NCI-H2081 treated with DMSO at 0.1 percent for 48 hours (cell line): ENCODE data around the gene APBA1.

Experiments
- DNase-seq: peaks from one replicate; lab custom pipeline; 2025; lab: John Stamatoyannopoulos, UW

Gene APBA1

GRCh38 chr9:69526699-69527098, 145.5 kb downstream of the APBA1 start:
- no peak for DNase-seq

- no peak for DNase-seq
These were observed 152.5 kb downstream of the APBA1 start for GRCh38 chr9:69519470-69520240.

- no peak for DNase-seq
These were observed 155.5 kb downstream of the APBA1 start for GRCh38 chr9:69516353-69517322.

GRCh38 chr9:69515810-69516209, 156.4 kb downstream of the APBA1 start:
- DNase-seq, result no peak

GRCh38 chr9:69513141-69513820, 158.9 kb downstream of the APBA1 start:
- DNase-seq, result no peak

GRCh38 chr9:69504058-69504457, 168.1 kb downstream of the APBA1 start:
- DNase-seq, result no peak

- DNase-seq, result no peak
These were observed 169.4 kb downstream of the APBA1 start for GRCh38 chr9:69502671-69503301.

GRCh38 chr9:69500896-69501295, 171.3 kb downstream of the APBA1 start:
- DNase-seq, result no peak

- no peak for DNase-seq
These were observed 172.2 kb downstream of the APBA1 start for GRCh38 chr9:69499959-69500358.

GRCh38 chr9:69499407-69499806, 172.8 kb downstream of the APBA1 start:
- no peak for DNase-seq

GRCh38 chr9:69498470-69498869, 173.7 kb downstream of the APBA1 start:
- no peak for DNase-seq

GRCh38 chr9:69497816-69498215, 174.4 kb downstream of the APBA1 start:
- DNase-seq, result no peak

- no peak for DNase-seq
These were observed 175.2 kb downstream of the APBA1 start for GRCh38 chr9:69496846-69497450.

- DNase-seq, result no peak
These were observed 176.9 kb downstream of the APBA1 start for GRCh38 chr9:69495296-69495695.

- DNase-seq, result no peak
These were observed 177.4 kb downstream of the APBA1 start for GRCh38 chr9:69494763-69495162.

- DNase-seq, result no peak
These were observed 178.0 kb downstream of the APBA1 start for GRCh38 chr9:69494208-69494607.

GRCh38 chr9:69486498-69486897, 185.7 kb downstream of the APBA1 start:
- DNase-seq, result no peak

- no peak for DNase-seq
These were observed 186.7 kb downstream of the APBA1 start for GRCh38 chr9:69485466-69485865.

- DNase-seq, result no peak
These were observed 188.2 kb downstream of the APBA1 start for GRCh38 chr9:69483886-69484422.

GRCh38 chr9:69476797-69477196, 195.4 kb downstream of the APBA1 start:
- no peak for DNase-seq

- no peak for DNase-seq
These were observed 196.2 kb downstream of the APBA1 start for GRCh38 chr9:69476016-69476415.
